Airway epithelial cell (primary cell): ENCODE results near the gene SPATA24. TPM values are rescaled to one million over a fixed set of nuclear protein-coding genes. Genes with fewer than 3 reads are reported as not detected.

Source experiments
- total RNA-seq: library from RNA; depleted of rRNA; stranded (reverse); fragments of >200 nt; gene quantifications from 2 replicates; pipeline ENCODE4 v1.2.3, GENCODE V29; 2015

The SPATA24 gene
- 5.3 and 5.4 TPM in 2 replicates for total RNA-seq

DNA sequence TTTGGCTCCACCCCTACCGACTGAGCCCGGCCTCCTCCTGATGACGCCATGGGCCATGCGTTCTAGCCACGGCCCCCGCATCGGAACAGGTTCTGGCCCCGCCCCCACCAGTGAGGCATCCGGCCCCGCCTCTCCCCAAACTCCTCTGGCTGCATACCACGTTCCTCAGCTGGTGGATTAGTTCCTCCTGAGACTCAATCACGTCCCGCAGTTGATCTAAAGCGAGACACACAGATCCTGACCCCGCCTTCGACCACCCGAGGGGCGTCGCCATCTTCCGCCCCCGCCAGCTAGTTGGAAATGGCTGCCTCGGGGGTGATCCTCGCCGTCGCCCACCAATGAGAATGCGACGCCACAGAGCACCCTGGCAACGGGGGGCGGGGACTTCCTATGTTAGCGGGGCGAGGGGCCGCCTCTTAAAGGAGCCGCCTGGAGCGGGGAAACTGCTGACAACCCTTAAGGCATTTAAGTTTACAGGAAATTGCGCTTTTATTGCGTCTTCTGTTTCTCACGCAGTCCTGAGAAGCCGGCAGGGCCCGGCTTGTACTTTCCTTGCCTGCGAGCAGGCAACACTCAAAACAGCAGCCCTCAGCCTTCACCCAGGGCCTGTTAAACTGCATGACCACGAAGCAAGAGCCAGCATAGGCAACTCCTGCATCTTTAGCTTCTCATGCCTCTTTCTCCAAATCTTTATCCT is at the start of gene SPATA24:
Gene SPATA24 (minus strand): TSS at position 303 of the 697 bp plus-strand sequence. CDS start 29 bp downstream, at position 274.

GRCh38 chr5:139439013-139439903 is 35.4 kb upstream of the SPATA24 start, which contains the start of gene DNAJC18:
Gene DNAJC18 (minus strand): TSS chr5:139439525. CDS start chr5:139439445, 80 bp downstream.

GRCh38 chr5:139394654-139395566 is 9.0 kb downstream of the SPATA24 start, which contains the start of gene PROB1:
Gene PROB1 (minus strand): TSS chr5:139395104. CDS start chr5:139395081, 23 bp downstream.

GRCh38 chr5:139389701-139390638 is 13.9 kb downstream of the SPATA24 start, which contains the start of gene MZB1:
Gene MZB1 (minus strand): TSS chr5:139389913. CDS start chr5:139389856, 57 bp downstream.

DNA sequence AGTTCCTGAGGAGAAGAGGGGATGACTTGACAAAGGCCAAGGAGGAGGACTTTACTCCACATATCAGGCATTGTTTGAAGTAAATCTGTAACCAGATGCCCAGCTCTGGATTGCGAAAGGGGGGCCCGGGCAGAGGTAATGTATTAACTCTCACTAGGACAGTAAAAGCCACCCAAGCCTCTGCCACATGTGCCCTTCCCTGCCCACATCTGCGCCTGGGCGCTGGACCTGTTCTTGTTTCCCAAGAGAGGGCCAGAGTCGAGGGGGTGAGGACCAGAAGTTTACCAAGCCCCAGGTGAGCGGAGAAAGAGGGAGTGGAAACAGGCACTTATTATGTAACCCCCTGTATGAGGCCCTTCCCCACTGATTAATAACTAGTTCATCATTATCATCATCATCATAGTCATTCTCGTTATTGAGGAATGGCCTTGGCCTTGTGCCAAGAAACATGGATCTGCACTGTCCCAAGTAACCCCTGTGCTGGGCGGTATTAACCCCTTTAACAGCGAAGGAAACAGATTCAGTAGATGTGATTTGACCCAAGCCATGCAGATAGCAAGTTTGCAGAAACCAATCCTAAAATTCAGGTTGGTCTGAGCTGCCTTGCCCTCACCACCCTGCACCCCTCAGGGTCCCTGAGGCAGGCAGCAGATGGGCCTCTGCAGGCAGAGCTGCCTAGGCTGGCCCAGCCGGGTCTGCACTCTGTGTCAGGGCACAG is 20.5 kb downstream of the SPATA24 start, which contains the start of gene SLC23A1:
Gene SLC23A1 (minus strand): TSS at position 23 of the 718 bp plus-strand sequence. CDS start 44 bp downstream, outside the sequence.

Other genes starting within 250 kb of the SPATA24 start
- gene SIL1, start 205.7 kb downstream of the SPATA24 start, total RNA-seq = 37.3 and 44.9 TPM in 2 replicates
- 145 and 151 TPM in 2 replicates for gene MATR3, start 110.3 kb downstream of the SPATA24 start, total RNA-seq
- gene PAIP2, start 62.2 kb downstream of the SPATA24 start, total RNA-seq = 44.5 and 51.5 TPM in 2 replicates
- gene SLC23A1, start 20.8 kb downstream of the SPATA24 start, total RNA-seq = not detected in 2 replicates
- gene MZB1, start 14.2 kb downstream of the SPATA24 start, total RNA-seq = not detected in 2 replicates
- 0.79 and 1.6 TPM in 2 replicates for gene PROB1, start 9.0 kb downstream of the SPATA24 start, total RNA-seq
- 10.6 and 11.3 TPM in 2 replicates for gene DNAJC18, start 35.4 kb upstream of the SPATA24 start, total RNA-seq
- not detected in 2 replicates for gene ECSCR, start 58.7 kb upstream of the SPATA24 start, total RNA-seq
- gene SMIM33, start 66.9 kb upstream of the SPATA24 start, total RNA-seq = not detected in 2 replicates
- gene STING1, start 78.7 kb upstream of the SPATA24 start, total RNA-seq = 45.3 and 48.2 TPM in 2 replicates
- gene UBE2D2, start 157.2 kb upstream of the SPATA24 start, total RNA-seq = 132 and 154 TPM in 2 replicates
- 18.6 and 28.6 TPM in 2 replicates for gene CXXC5, start 244.3 kb upstream of the SPATA24 start, total RNA-seq